HG03521 (cell line): ENCODE measurements around the gene BSN.
"Not testable (repeated sequence)": the region's sequence is repeated elsewhere in the genome, so short reads cannot be mapped to it uniquely, and the experiment has no call there.

ENCODE experiments used
- ATAC-seq: cut with Tn5 transposase; IDR thresholded peaks from one replicate; pipeline ENCODE4 v1.9.1; 2021; ENCODE audit warnings: mild to moderate bottlenecking, moderate library complexity; ENCODE audit not compliant: unreplicated experiment

BSN gene

GRCh38 chr3:49668861-49669260 is 114.6 kb downstream of the BSN start:
- ATAC-seq, result no peak

- no peak for ATAC-seq
These were observed 115.1 kb downstream of the BSN start for GRCh38 chr3:49669352-49669751.

- ATAC-seq, result no peak
These were observed 116.6 kb downstream of the BSN start for GRCh38 chr3:49670940-49671290.

- ATAC-seq, result no peak
These were observed 117.3 kb downstream of the BSN start for GRCh38 chr3:49671291-49672288.

- ATAC-seq, result no peak
These were observed 118.9 kb downstream of the BSN start for GRCh38 chr3:49673121-49673714.

GRCh38 chr3:49673715-49674496 is 119.6 kb downstream of the BSN start, which contains the start of gene APEH:
TSS of gene APEH (plus strand) at chr3:49674351. CDS start at chr3:49674402, 51 bp downstream.
- peak; percentile 68 for ATAC-seq

- ATAC-seq, result peak; percentile 10
These were observed 120.3 kb downstream of the BSN start for GRCh38 chr3:49674497-49674983.

GRCh38 chr3:49675912-49676311 is 121.6 kb downstream of the BSN start:
- ATAC-seq, result no peak

- no peak for ATAC-seq
These were observed 126.4 kb downstream of the BSN start for GRCh38 chr3:49680493-49681231.

- ATAC-seq, result no peak
These were observed 126.9 kb downstream of the BSN start for GRCh38 chr3:49681232-49681522.

- ATAC-seq, result no peak
These were observed 127.3 kb downstream of the BSN start for GRCh38 chr3:49681543-49681942.

GRCh38 chr3:49683162-49683561 is 128.9 kb downstream of the BSN start:
- ATAC-seq, result no peak

- not testable (repeated sequence) for ATAC-seq
These were observed 130.2 kb downstream of the BSN start for GRCh38 chr3:49684453-49684852.

GRCh38 chr3:49685103-49685502 is 130.8 kb downstream of the BSN start:
- not testable (repeated sequence) for ATAC-seq

- ATAC-seq, result not testable (repeated sequence)
These were observed 131.6 kb downstream of the BSN start for GRCh38 chr3:49685846-49686245.

GRCh38 chr3:49686346-49686745 is 132.1 kb downstream of the BSN start:
- not testable (repeated sequence) for ATAC-seq

GRCh38 chr3:49686769-49687423 is 132.6 kb downstream of the BSN start:
- not testable (repeated sequence) for ATAC-seq

GRCh38 chr3:49687424-49687795 is 133.1 kb downstream of the BSN start:
- not testable (repeated sequence) for ATAC-seq

GRCh38 chr3:49688338-49689045 is 134.2 kb downstream of the BSN start:
- ATAC-seq, result not testable (repeated sequence)
